Thyroid gland (tissue), 4 donors: ENCODE results near the gene TCTN3. TPM values are rescaled to one million over a fixed set of nuclear protein-coding genes. Genes with fewer than 3 reads are reported as not detected.
"Not testable (repeated sequence)": the region's sequence is repeated elsewhere in the genome, so short reads cannot be mapped to it uniquely, and the experiment has no call there.

Experiments
- DNase-seq, 2 donors: peaks; one replicate each; pipeline ENCODE4 v3.0.0-alpha.2; 2019
- H3K27ac ChIP-seq, 3 donors: fragments of 200-600 bp; sonication (generic); 1 replicate in 2 of 3; 2 replicates in 1 of 3; pipeline ENCODE4 v1.5.1; 2016 to 2019; ENCODE audit warnings: mild to moderate bottlenecking in 1 of 3, moderate library complexity in 1 of 3
- H3K27me3 ChIP-seq: fragments of 200-600 bp; sonication (generic); one replicate; pipeline ENCODE4 v1.5.1; 2019
- H3K36me3 ChIP-seq, 2 donors: fragments of 200-600 bp; sonication (generic); one replicate each; pipeline ENCODE4 v1.5.1; 2016 to 2019
- H3K4me1 ChIP-seq, 2 donors: fragments of 200-600 bp; sonication (generic); one replicate each; pipeline ENCODE4 v1.5.1; 2017 to 2019
- H3K4me3 ChIP-seq, 3 donors: fragments of 200-600 bp; sonication (generic); replicated peaks in 1 of 3; 1 replicate in 2 of 3; 2 replicates in 1 of 3; pipeline ENCODE4 v1.5.1; 2016; ENCODE audit warnings: mild to moderate bottlenecking in 1 of 3
- H3K9me3 ChIP-seq: fragments of 200-600 bp; sonication (generic); one replicate; pipeline ENCODE4 v1.5.1; 2017
- POLR2A ChIP-seq, 2 donors: fragments of 450-650 bp; IDR thresholded peaks; one replicate each; pipeline ENCODE4 v1.6.1; 2017; ENCODE audit warnings: antibody characterized with exemption in 2 of 2, mild to moderate bottlenecking in 2 of 2, moderate library complexity in 1 of 2
- WGBS, 2 donors: methylation state at CpG; one replicate each; pipeline ENCODE4 v1.1.5; 2017; 5-methylcytosine and 5-hydroxymethylcytosine counted together
- intact Hi-C: fragments of 100-400 bp; cut with DNase I; formaldehyde crosslinking; loops from one replicate; pipeline ENCODE4 v1.15.1; 2023
- total RNA-seq, 4 donors: library from RNA; depleted of rRNA; stranded (reverse); fragments of >200 nt; gene quantifications; one replicate each; pipeline ENCODE4 v1.2.3, GENCODE V29; 2016
- TF ChIP-seq, protein P1 (sequence below), 6 experiments: fragments of 200-600 bp in 3 of 6; fragments of 450-650 bp in 3 of 6; sonication (generic) in 3 of 6; IDR thresholded peaks; one replicate each; pipeline ENCODE4 v1.5.1; 2016 to 2019; ENCODE audit warnings: antibody characterized with exemption in 6 of 6, mild to moderate bottlenecking in 2 of 6, inconsistent platforms in 1 of 6, moderate library complexity in 1 of 6

TCTN3 gene
- total RNA-seq, 4 donors from 2014 or later: 37.5 to 62.1 (median 51.8) TPM

- Histone ChIP-seq H3K27ac (no peak overlapping the region), H3K4me3 (no peak overlapping the region), H3K4me1 (peaks cover 22 to 24% of the 10 kb centered on the region in 2 donors), H3K36me3 (no peaks in the 10 kb centered on the region), H3K27me3 (no peaks in the 10 kb centered on the region), H3K9me3 (no peaks in the 10 kb centered on the region)
- DNase-seq: no peak
- intact Hi-C loops: no loop called here
- TF ChIP-seq, protein P1, sequence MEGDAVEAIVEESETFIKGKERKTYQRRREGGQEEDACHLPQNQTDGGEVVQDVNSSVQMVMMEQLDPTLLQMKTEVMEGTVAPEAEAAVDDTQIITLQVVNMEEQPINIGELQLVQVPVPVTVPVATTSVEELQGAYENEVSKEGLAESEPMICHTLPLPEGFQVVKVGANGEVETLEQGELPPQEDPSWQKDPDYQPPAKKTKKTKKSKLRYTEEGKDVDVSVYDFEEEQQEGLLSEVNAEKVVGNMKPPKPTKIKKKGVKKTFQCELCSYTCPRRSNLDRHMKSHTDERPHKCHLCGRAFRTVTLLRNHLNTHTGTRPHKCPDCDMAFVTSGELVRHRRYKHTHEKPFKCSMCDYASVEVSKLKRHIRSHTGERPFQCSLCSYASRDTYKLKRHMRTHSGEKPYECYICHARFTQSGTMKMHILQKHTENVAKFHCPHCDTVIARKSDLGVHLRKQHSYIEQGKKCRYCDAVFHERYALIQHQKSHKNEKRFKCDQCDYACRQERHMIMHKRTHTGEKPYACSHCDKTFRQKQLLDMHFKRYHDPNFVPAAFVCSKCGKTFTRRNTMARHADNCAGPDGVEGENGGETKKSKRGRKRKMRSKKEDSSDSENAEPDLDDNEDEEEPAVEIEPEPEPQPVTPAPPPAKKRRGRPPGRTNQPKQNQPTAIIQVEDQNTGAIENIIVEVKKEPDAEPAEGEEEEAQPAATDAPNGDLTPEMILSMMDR (IDR thresholded peaks at IDR 0.05): no peak
- no peak for TF ChIP-seq POLR2A (IDR thresholded peaks at IDR 0.05)
- WGBS, 2 donors: 93 to 95% methylated on average over 3 of the region's 3 CpGs
These were observed 45.3 kb upstream of the TCTN3 start for GRCh38 chr10:95739056-95739455.

DNA sequence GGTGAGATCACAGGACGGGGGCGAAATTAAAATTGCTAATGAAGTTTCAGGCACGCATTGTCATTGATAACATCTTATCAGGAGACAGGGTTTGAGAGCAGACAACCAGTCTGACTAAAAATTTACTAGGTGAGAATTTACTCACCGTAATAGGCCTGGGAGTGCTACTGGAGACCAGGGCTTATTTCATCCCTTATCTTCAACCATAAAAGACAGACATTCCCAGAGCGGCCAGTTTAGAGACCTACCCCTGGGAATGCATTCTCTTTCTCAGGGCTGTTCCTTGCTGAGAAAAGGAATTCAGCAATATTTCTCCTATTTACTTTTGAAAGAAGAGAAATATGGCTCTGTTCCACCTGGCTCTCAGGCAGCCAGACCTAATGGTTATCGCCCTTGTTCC, 39.2 kb upstream of the TCTN3 start:
- H3K9me3 ChIP-seq, H3K27ac ChIP-seq, H3K4me1 ChIP-seq, intact Hi-C loops, H3K4me3 ChIP-seq, DNase-seq, H3K36me3 ChIP-seq, H3K27me3 ChIP-seq: not testable (repeated sequence)
- WGBS, 2 donors: 88 to 94% methylated on average over 6 of the region's 6 CpGs

DNA sequence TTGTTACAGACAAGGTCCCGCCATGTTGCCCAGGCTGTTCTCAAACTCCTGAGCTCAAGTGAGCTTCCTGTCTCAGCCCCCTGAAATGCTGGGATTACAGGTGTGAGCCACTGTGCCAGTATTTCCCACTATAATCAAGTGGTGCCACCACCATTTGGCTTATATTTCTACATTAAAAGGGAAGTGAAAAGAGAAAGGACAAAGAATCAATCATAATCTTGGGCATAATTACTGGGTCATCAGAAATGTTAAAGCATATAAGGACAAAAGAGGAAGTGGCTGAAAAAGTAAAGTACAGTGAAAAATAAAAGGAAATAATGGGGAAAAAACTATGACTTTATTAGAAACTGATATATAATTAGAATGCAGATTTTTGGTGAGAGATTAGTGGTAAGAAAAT, 36.5 kb upstream of the TCTN3 start:
- H3K27ac ChIP-seq: no peak overlapping the region
- intact Hi-C loops: no loop called here

GRCh38 chr10:95729323-95730055, 35.8 kb upstream of the TCTN3 start:
- no peak overlapping the region for H3K4me3 ChIP-seq
- H3K36me3 ChIP-seq: no peaks in the 10 kb centered on the region
- WGBS, 2 donors: 76 to 78% methylated on average over 3 of the region's 3 CpGs
- H3K27me3 ChIP-seq: no peaks in the 10 kb centered on the region
- no peak for DNase-seq
- peaks cover 0 to 5% of the 10 kb centered on the region in 2 donors for H3K4me1 ChIP-seq
- intact Hi-C loops: no loop called here
- TF ChIP-seq POLR2A (IDR thresholded peaks at IDR 0.05): no peak
- TF ChIP-seq, protein P1 (IDR thresholded peaks at IDR 0.05): no peak
- H3K9me3 ChIP-seq: no peaks in the 10 kb centered on the region
- no peak overlapping the region for H3K27ac ChIP-seq

More for the DNA sequence above, 36.5 kb upstream of the TCTN3 start:
- Histone ChIP-seq H3K27me3 (no peaks in the 10 kb centered on the region), H3K4me3 (no peak overlapping the region), H3K4me1 (peaks cover 0 to 5% of the 10 kb centered on the region in 2 donors), H3K36me3 (no peaks in the 10 kb centered on the region), H3K9me3 (no peaks in the 10 kb centered on the region)
- whole genome bisulfite sequencing, 2 donors: 78 to 82% methylated on average over 1 of the region's 1 CpG
- TF ChIP-seq POLR2A (IDR thresholded peaks at IDR 0.05): no peak
- TF ChIP-seq, protein P1 (IDR thresholded peaks at IDR 0.05): no peak
- DNase-seq: no peak

DNA sequence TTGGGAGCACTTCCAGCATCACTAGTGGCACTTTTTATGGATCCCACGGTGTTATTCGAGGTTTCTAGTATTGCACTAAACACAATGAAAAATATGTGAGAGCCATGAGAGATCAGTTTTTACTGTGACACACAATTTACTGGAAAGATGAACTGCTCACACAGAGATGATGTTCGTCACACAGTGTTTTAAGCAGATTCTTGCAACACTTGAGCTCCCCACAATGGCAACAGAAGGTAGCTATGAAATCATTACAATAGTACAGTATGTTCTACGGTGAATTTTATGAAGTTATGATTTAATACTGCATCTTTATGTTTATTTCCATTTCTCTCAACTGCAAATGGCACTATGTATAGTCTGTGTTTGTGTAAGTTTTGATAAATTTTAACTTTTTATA, 34.8 kb upstream of the TCTN3 start:
- 74 to 79% methylated on average over 4 of the region's 4 CpGs for WGBS, 2 donors
- Histone ChIP-seq H3K27ac (no peak overlapping the region), H3K4me3 (no peak overlapping the region), H3K36me3 (no peaks in the 10 kb centered on the region), H3K4me1 (peaks cover 0 to 5% of the 10 kb centered on the region in 2 donors), H3K9me3 (no peaks in the 10 kb centered on the region), H3K27me3 (no peaks in the 10 kb centered on the region)
- intact Hi-C loops: no loop called here
- no peak for DNase-seq
- TF ChIP-seq, protein P1 (IDR thresholded peaks at IDR 0.05): no peak
- no peak for TF ChIP-seq POLR2A (IDR thresholded peaks at IDR 0.05)

DNA sequence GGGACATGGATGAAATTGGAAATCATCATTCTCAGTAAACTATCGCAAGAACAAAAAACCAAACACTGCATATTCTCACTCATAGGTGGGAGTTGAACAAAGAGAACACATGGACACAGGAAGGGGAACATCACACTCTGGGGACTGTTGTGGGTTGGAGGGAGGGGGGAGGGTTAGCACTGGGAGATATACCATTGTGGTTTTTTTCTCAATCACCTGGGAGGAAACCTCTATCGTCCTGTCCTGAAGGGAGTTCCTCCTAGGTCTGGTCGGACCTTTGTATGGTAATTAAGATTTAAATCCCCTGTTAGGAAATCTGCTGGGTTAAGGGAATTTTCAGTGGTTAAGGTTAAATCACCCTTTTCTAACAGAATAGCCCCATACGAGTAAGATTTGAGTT, 28.8 kb upstream of the TCTN3 start:
- H3K4me1 ChIP-seq, DNase-seq, H3K4me3 ChIP-seq, intact Hi-C loops, H3K27ac ChIP-seq, H3K9me3 ChIP-seq, H3K36me3 ChIP-seq, H3K27me3 ChIP-seq: not testable (repeated sequence)
- 85 to 91% methylated on average over 4 of the region's 4 CpGs for WGBS, 2 donors

DNA sequence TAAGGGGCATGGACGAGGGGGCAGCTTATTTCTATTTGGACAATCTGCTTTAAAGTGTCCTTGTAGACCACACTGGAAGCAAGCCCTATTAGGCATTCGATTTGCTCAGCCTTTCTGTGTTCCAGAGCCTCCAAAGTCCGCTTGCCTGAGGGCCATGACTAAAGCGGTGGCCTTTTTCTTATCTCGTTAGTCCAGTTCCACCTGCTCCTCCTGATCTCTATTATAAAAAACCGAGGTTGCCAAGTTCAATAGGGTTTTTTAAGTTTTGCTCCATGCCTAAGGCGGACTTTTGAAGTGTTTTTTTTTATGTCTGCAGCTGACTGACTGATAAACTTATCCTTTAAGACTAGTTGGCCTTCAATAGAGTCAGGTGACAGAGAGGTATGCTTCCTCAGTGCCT, 27.0 kb upstream of the TCTN3 start:
- H3K4me1 ChIP-seq, H3K4me3 ChIP-seq, H3K9me3 ChIP-seq, H3K27me3 ChIP-seq, H3K27ac ChIP-seq, intact Hi-C loops, H3K36me3 ChIP-seq, DNase-seq: not testable (repeated sequence)
- WGBS, 2 donors: 88 to 93% methylated on average over 7 of the region's 7 CpGs
